ENCODE data around the gene TBC1D25.

The TBC1D25 gene

GRCh38 chrX:48584698-48585097 is 45.2 kb downstream of the TBC1D25 start:
- Histone ChIP-seq H3K9ac (ENCODE audit: low read length in 2 of 2) (no peak overlapping the region), H3K27me3 (ENCODE audit: control insufficient read depth in 1 of 2, insufficient read depth in 2 of 2, low read length in 2 of 2) (no peaks in the 10 kb centered on the region), H3K36me3 (ENCODE audit: control insufficient read depth in 2 of 2, insufficient read depth in 2 of 2, low read length in 2 of 2) (peaks cover 0 to 1% of the 10 kb centered on the region in 2 donors), H3K4me3 (ENCODE audit: low read length in 2 of 2) (no peak overlapping the region), H3K4me1 (ENCODE audit: control insufficient read depth, insufficient read depth, low read length) (no peaks in the 10 kb centered on the region), H3K9me3 (ENCODE audit: control insufficient read depth in 2 of 2, low read length in 2 of 2) (no peaks in the 10 kb centered on the region), H3K27ac (ENCODE audit: low read length) (no peak overlapping the region)

- Histone ChIP-seq H3K27ac (ENCODE audit: low read length) (no peak overlapping the region), H3K4me3 (ENCODE audit: low read length in 2 of 2) (no peak overlapping the region)
These were observed 50.1 kb downstream of the TBC1D25 start for GRCh38 chrX:48589482-48590162.

GRCh38 chrX:48590203-48591103 is 50.9 kb downstream of the TBC1D25 start:
- no peaks in the 10 kb centered on the region for H3K36me3 ChIP-seq (ENCODE audit: control insufficient read depth in 2 of 2, insufficient read depth in 2 of 2, low read length in 2 of 2)
- H3K9ac ChIP-seq (ENCODE audit: low read length in 2 of 2) = no peak overlapping the region
- no peaks in the 10 kb centered on the region for H3K4me1 ChIP-seq (ENCODE audit: control insufficient read depth, insufficient read depth, low read length)
- no peak overlapping the region for H3K27ac ChIP-seq (ENCODE audit: low read length)
- no peaks in the 10 kb centered on the region for H3K9me3 ChIP-seq (ENCODE audit: control insufficient read depth in 2 of 2, low read length in 2 of 2)
- H3K4me3 ChIP-seq (ENCODE audit: low read length in 2 of 2) = no peak overlapping the region
- H3K27me3 ChIP-seq (ENCODE audit: control insufficient read depth in 1 of 2, insufficient read depth in 2 of 2, low read length in 2 of 2) = peaks cover 0 to 4% of the 10 kb centered on the region in 2 donors

More at GRCh38 chrX:48589482-48590162, 50.1 kb downstream of the TBC1D25 start:
- peaks cover 0 to 4% of the 10 kb centered on the region in 2 donors for H3K27me3 ChIP-seq (ENCODE audit: control insufficient read depth in 1 of 2, insufficient read depth in 2 of 2, low read length in 2 of 2)
- H3K4me1 ChIP-seq (ENCODE audit: control insufficient read depth, insufficient read depth, low read length) = no peaks in the 10 kb centered on the region
- no peaks in the 10 kb centered on the region for H3K36me3 ChIP-seq (ENCODE audit: control insufficient read depth in 2 of 2, insufficient read depth in 2 of 2, low read length in 2 of 2)
- H3K9me3 ChIP-seq (ENCODE audit: control insufficient read depth in 2 of 2, low read length in 2 of 2) = no peaks in the 10 kb centered on the region
- H3K9ac ChIP-seq (ENCODE audit: low read length in 2 of 2) = no peak overlapping the region

- no peak overlapping the region for H3K27ac ChIP-seq (ENCODE audit: low read length)
- H3K4me3 ChIP-seq (ENCODE audit: low read length in 2 of 2) = no peak overlapping the region
- no peaks in the 10 kb centered on the region for H3K9me3 ChIP-seq (ENCODE audit: control insufficient read depth in 2 of 2, low read length in 2 of 2)
- no peaks in the 10 kb centered on the region for H3K4me1 ChIP-seq (ENCODE audit: control insufficient read depth, insufficient read depth, low read length)
- peaks cover 0 to 4% of the 10 kb centered on the region in 2 donors for H3K27me3 ChIP-seq (ENCODE audit: control insufficient read depth in 1 of 2, insufficient read depth in 2 of 2, low read length in 2 of 2)
- no peak overlapping the region for H3K9ac ChIP-seq (ENCODE audit: low read length in 2 of 2)
- no peaks in the 10 kb centered on the region for H3K36me3 ChIP-seq (ENCODE audit: control insufficient read depth in 2 of 2, insufficient read depth in 2 of 2, low read length in 2 of 2)
These were observed 51.8 kb downstream of the TBC1D25 start for GRCh38 chrX:48591255-48591791.

- Histone ChIP-seq H3K9ac (ENCODE audit: low read length in 2 of 2) (no peak overlapping the region), H3K27ac (ENCODE audit: low read length) (no peak overlapping the region)
These were observed 53.5 kb downstream of the TBC1D25 start for GRCh38 chrX:48592971-48593370.

GRCh38 chrX:48595929-48596328 is 56.4 kb downstream of the TBC1D25 start:
- H3K27me3 ChIP-seq (ENCODE audit: control insufficient read depth in 1 of 2, insufficient read depth in 2 of 2, low read length in 2 of 2) = peaks cover 0 to 4% of the 10 kb centered on the region in 2 donors
- no peak overlapping the region for H3K27ac ChIP-seq (ENCODE audit: low read length)

More at GRCh38 chrX:48592971-48593370, 53.5 kb downstream of the TBC1D25 start:
- Histone ChIP-seq H3K36me3 (ENCODE audit: control insufficient read depth in 2 of 2, insufficient read depth in 2 of 2, low read length in 2 of 2) (no peaks in the 10 kb centered on the region), H3K4me1 (ENCODE audit: control insufficient read depth, insufficient read depth, low read length) (no peaks in the 10 kb centered on the region), H3K4me3 (ENCODE audit: low read length in 2 of 2) (no peak overlapping the region), H3K27me3 (ENCODE audit: control insufficient read depth in 1 of 2, insufficient read depth in 2 of 2, low read length in 2 of 2) (peaks cover 0 to 4% of the 10 kb centered on the region in 2 donors), H3K9me3 (ENCODE audit: control insufficient read depth in 2 of 2, low read length in 2 of 2) (no peaks in the 10 kb centered on the region)

GRCh38 chrX:48597353-48598264 is 58.1 kb downstream of the TBC1D25 start, which contains the start of gene WDR13:
WDR13 (plus strand) TSS chrX:48597492; CDS start chrX:48597997, 505 bp downstream.
- Histone ChIP-seq H3K9ac (ENCODE audit: low read length in 2 of 2) (peak within 1 kb of the TSS; percentile 94), H3K36me3 (ENCODE audit: control insufficient read depth in 2 of 2, insufficient read depth in 2 of 2, low read length in 2 of 2) (peaks cover 18 to 20% of the 10 kb centered on the region in 2 donors), H3K27me3 (ENCODE audit: control insufficient read depth in 1 of 2, insufficient read depth in 2 of 2, low read length in 2 of 2) (peaks cover 0 to 3% of the 10 kb centered on the region in 2 donors), H3K4me1 (ENCODE audit: control insufficient read depth, insufficient read depth, low read length) (peaks cover 7% of the 10 kb centered on the region), H3K9me3 (ENCODE audit: control insufficient read depth in 2 of 2, low read length in 2 of 2) (no peaks in the 10 kb centered on the region), H3K27ac (ENCODE audit: low read length) (peak within 1 kb of the TSS; percentile 95), H3K4me3 (ENCODE audit: low read length in 2 of 2) (peak within 1 kb of the TSS; percentile 82 to 85)

More at GRCh38 chrX:48595929-48596328, 56.4 kb downstream of the TBC1D25 start:
- Histone ChIP-seq H3K36me3 (ENCODE audit: control insufficient read depth in 2 of 2, insufficient read depth in 2 of 2, low read length in 2 of 2) (peaks cover 11 to 15% of the 10 kb centered on the region in 2 donors), H3K9me3 (ENCODE audit: control insufficient read depth in 2 of 2, low read length in 2 of 2) (no peaks in the 10 kb centered on the region), H3K4me3 (ENCODE audit: low read length in 2 of 2) (no peak overlapping the region), H3K9ac (ENCODE audit: low read length in 2 of 2) (no peak overlapping the region), H3K4me1 (ENCODE audit: control insufficient read depth, insufficient read depth, low read length) (peaks cover 7% of the 10 kb centered on the region)

- Histone ChIP-seq H3K4me1 (ENCODE audit: control insufficient read depth, insufficient read depth, low read length) (peaks cover 7% of the 10 kb centered on the region), H3K9me3 (ENCODE audit: control insufficient read depth in 2 of 2, low read length in 2 of 2) (no peaks in the 10 kb centered on the region), H3K4me3 (ENCODE audit: low read length in 2 of 2) (peak overlapping the region; percentile 67 to 85), H3K9ac (ENCODE audit: low read length in 2 of 2) (no peak overlapping the region), H3K27ac (ENCODE audit: low read length) (no peak overlapping the region), H3K36me3 (ENCODE audit: control insufficient read depth in 2 of 2, insufficient read depth in 2 of 2, low read length in 2 of 2) (peaks cover 21 to 24% of the 10 kb centered on the region in 2 donors), H3K27me3 (ENCODE audit: control insufficient read depth in 1 of 2, insufficient read depth in 2 of 2, low read length in 2 of 2) (peaks cover 0 to 3% of the 10 kb centered on the region in 2 donors)
These were observed 59.1 kb downstream of the TBC1D25 start for GRCh38 chrX:48598614-48599013.

- peaks cover 25 to 28% of the 10 kb centered on the region in 2 donors for H3K36me3 ChIP-seq (ENCODE audit: control insufficient read depth in 2 of 2, insufficient read depth in 2 of 2, low read length in 2 of 2)
- peaks cover 7% of the 10 kb centered on the region for H3K4me1 ChIP-seq (ENCODE audit: control insufficient read depth, insufficient read depth, low read length)
- no peak overlapping the region for H3K9ac ChIP-seq (ENCODE audit: low read length in 2 of 2)
- no peak overlapping the region for H3K27ac ChIP-seq (ENCODE audit: low read length)
- H3K9me3 ChIP-seq (ENCODE audit: control insufficient read depth in 2 of 2, low read length in 2 of 2) = no peaks in the 10 kb centered on the region
- H3K4me3 ChIP-seq (ENCODE audit: low read length in 2 of 2) = no peak overlapping the region
- peaks cover 0 to 3% of the 10 kb centered on the region in 2 donors for H3K27me3 ChIP-seq (ENCODE audit: control insufficient read depth in 1 of 2, insufficient read depth in 2 of 2, low read length in 2 of 2)
These were observed 59.8 kb downstream of the TBC1D25 start for GRCh38 chrX:48599341-48599740.

GRCh38 chrX:48600226-48600625 is 60.7 kb downstream of the TBC1D25 start:
- Histone ChIP-seq H3K4me3 (ENCODE audit: low read length in 2 of 2) (no peak overlapping the region), H3K4me1 (ENCODE audit: control insufficient read depth, insufficient read depth, low read length) (peaks cover 7% of the 10 kb centered on the region), H3K27me3 (ENCODE audit: control insufficient read depth in 1 of 2, insufficient read depth in 2 of 2, low read length in 2 of 2) (peaks cover 0 to 3% of the 10 kb centered on the region in 2 donors), H3K36me3 (ENCODE audit: control insufficient read depth in 2 of 2, insufficient read depth in 2 of 2, low read length in 2 of 2) (peaks cover 27 to 29% of the 10 kb centered on the region in 2 donors), H3K9me3 (ENCODE audit: control insufficient read depth in 2 of 2, low read length in 2 of 2) (no peaks in the 10 kb centered on the region), H3K27ac (ENCODE audit: low read length) (no peak overlapping the region), H3K9ac (ENCODE audit: low read length in 2 of 2) (no peak overlapping the region)
